Psoas muscle (tissue), 8 donors: ENCODE measurements around the gene METRN. TPM values are rescaled to one million over a fixed set of nuclear protein-coding genes. Genes with fewer than 3 reads are reported as not detected.
"Not testable (repeated sequence)": the region's sequence is repeated elsewhere in the genome, so short reads cannot be mapped to it uniquely, and the experiment has no call there.

ENCODE experiments used
- ATAC-seq, 4 donors: fragments of 200-7000 bp; cut with Tn5 transposase; one replicate each; pipeline ENCODE4 v1.9.1; 2020; ENCODE audit warnings: moderate library complexity in 3 of 4, mild to moderate bottlenecking in 2 of 4
- DNase-seq, 2 donors: peaks; one replicate each; pipeline ENCODE4 v3.0.0-alpha.2; 2020
- H3K27ac ChIP-seq: fragments of 200-600 bp; one replicate; pipeline ENCODE4 v1.8.0; 2022
- H3K27me3 ChIP-seq, 3 donors: fragments of 200-600 bp in 1 of 3; one replicate each; pipeline versions ENCODE4 v1.6.1 to v1.8.0; 2013 to 2022; ENCODE audit warnings: low read length in 2 of 3, mild to moderate bottlenecking in 2 of 3, moderate library complexity in 1 of 3; ENCODE audit not compliant: insufficient read depth in 3 of 3
- H3K36me3 ChIP-seq, 2 donors: fragments of 200-600 bp in 1 of 2; one replicate each; pipeline versions ENCODE4 v1.6.1 to v1.8.0; 2013 to 2022; ENCODE audit warnings: low read depth in 1 of 2, mild to moderate bottlenecking in 1 of 2, moderate library complexity in 1 of 2; ENCODE audit not compliant: insufficient read depth in 1 of 2
- H3K4me1 ChIP-seq: fragments of 200-600 bp; one replicate; pipeline ENCODE4 v1.8.0; 2022
- H3K4me3 ChIP-seq: fragments of 200-600 bp; one replicate; pipeline ENCODE4 v1.8.0; 2022; ENCODE audit warnings: mild to moderate bottlenecking
- H3K9me3 ChIP-seq: fragments of 200-600 bp; one replicate; pipeline ENCODE4 v1.8.0; 2022
- CTCF ChIP-seq: fragments of 200-600 bp; IDR thresholded peaks from one replicate; pipeline ENCODE4 v1.8.0; 2022; ENCODE audit warnings: antibody characterized with exemption
- WGBS, 3 donors: extraction: QIAGEN DNeasy Blood & Tissue Kit; methylation state at CpG; one replicate each; pipeline versions ENCODE4 v1.1.6 to v1.1.7; 2013; 5-methylcytosine and 5-hydroxymethylcytosine counted together
- intact Hi-C, 2 donors: fragments of 100-400 bp; cut with DNase I; formaldehyde crosslinking; loops; one replicate each; pipeline versions ENCODE4 v1.11.0 to v1.14.2; 2022
- polyA plus RNA-seq, 3 donors: library from polyadenylated mRNA; stranded (reverse); fragments of 200-250 nt; gene quantifications; one replicate each; pipeline ENCODE4 v1.2.3, GENCODE V29; 2013
- total RNA-seq, 4 donors: library from RNA; stranded (reverse); fragmentation: NEBNext Ultra II Directional in 2 of 4; extraction: Animal tissue kit (Norgen Biotek cat#: 25700) in 2 of 4; gene quantifications; one replicate each; pipeline versions ENCODE4 v1.2.1 to v1.2.4, GENCODE V29; 2021 to 2023
- donor health status: healthy with polysubstance abuse.
- donor health status: DM: no; HTN: no; CAD: no; lungs with moderate emphysema.
- donor health status: Bipolar disorder and iron deficiency.
- donor health status: healthy.
- donor health status: DM: yes; HTN: yes; CAD: no.
- donor health status: DM: no; HTN: no; CAD: no.
- donor health status: DM: no; HTN: no; CAD: no.
- donor health status: DM: yes; HTN: yes; CAD: no.

METRN gene
- total and polyA plus RNA-seq, 7 donors: 17.9 to 28.0 (median 22.8) TPM

- ATAC-seq: peak in 1 of 4 donors; percentile 1
- intact Hi-C loops: no loop called here
Measured at GRCh38 chr16:739560-740458, 24.9 kb downstream of the METRN start.

GRCh38 chr16:740459-740763, 25.5 kb downstream of the METRN start:
- H3K9me3 ChIP-seq: no peaks in the 10 kb centered on the region
- H3K27me3 ChIP-seq: peaks cover 0 to 10% (median 0%) of the 10 kb centered on the region in 3 donors
- peaks cover 0 to 34% of the 10 kb centered on the region in 2 donors for H3K36me3 ChIP-seq
- no peak for TF ChIP-seq CTCF
- intact Hi-C loops: no loop called here
- peak overlapping the region; percentile 77 for H3K27ac ChIP-seq
- H3K4me1 ChIP-seq: peaks cover 12% of the 10 kb centered on the region
- WGBS, 3 donors: 0 to 3% (median 0%) methylated on average over 7 to 22 of the region's 22 CpGs
- peak overlapping the region; percentile 93 for H3K4me3 ChIP-seq
- DNase-seq (no peak), ATAC-seq (peak; percentile 23 to 43 (median 34))

More at GRCh38 chr16:739560-740458, 24.9 kb downstream of the METRN start:
- Histone ChIP-seq H3K27ac (peak overlapping the region; percentile 77), H3K36me3 (peaks cover 0 to 38% of the 10 kb centered on the region in 2 donors), H3K27me3 (peaks cover 0 to 8% (median 0%) of the 10 kb centered on the region in 3 donors), H3K9me3 (no peaks in the 10 kb centered on the region), H3K4me3 (peak overlapping the region; percentile 93), H3K4me1 (peaks cover 12% of the 10 kb centered on the region)
- WGBS, 3 donors: 41 to 44% (median 42%) methylated on average over 36 to 38 of the region's 38 CpGs
- no peak for TF ChIP-seq CTCF
- no peak for DNase-seq

- ATAC-seq (peak; percentile 95 to 98 (median 98)), DNase-seq (peak; percentile 90 to 94)
- Histone ChIP-seq H3K36me3 (peaks cover 0 to 28% of the 10 kb centered on the region in 2 donors), H3K4me3 (peak within 1 kb of the TSS; percentile 93), H3K9me3 (no peaks in the 10 kb centered on the region), H3K27ac (peak within 1 kb of the TSS; percentile 77), H3K27me3 (peaks cover 0 to 10% (median 0%) of the 10 kb centered on the region in 3 donors), H3K4me1 (peaks cover 12% of the 10 kb centered on the region)
- intact Hi-C loops: loop anchor here in 1 of 2 donors (1.0 kb wide), 1 partner anchor 30 kb away; no protein-coding TSS in a partner anchor
- 1% methylated on average over 50 to 79 of the region's 79 CpGs for WGBS, 3 donors
- TF ChIP-seq CTCF: peak; percentile 90
Measured at GRCh38 chr16:740764-741505, 26.0 kb downstream of the METRN start, which contains the start of gene CIAO3. TSS of gene CIAO3 (minus strand) at chr16:740997. CDS start at chr16:740985, 12 bp downstream.

GRCh38 chr16:741986-742629, 27.2 kb downstream of the METRN start:
- Histone ChIP-seq H3K4me3 (no peak overlapping the region), H3K9me3 (no peaks in the 10 kb centered on the region), H3K27me3 (peaks cover 0 to 10% (median 0%) of the 10 kb centered on the region in 3 donors), H3K36me3 (peaks cover 0 to 17% of the 10 kb centered on the region in 2 donors), H3K4me1 (peaks cover 12% of the 10 kb centered on the region), H3K27ac (no peak overlapping the region)
- no peak for TF ChIP-seq CTCF
- ATAC-seq: no peak
- intact Hi-C loops: loop anchor here in 1 of 2 donors (1.0 kb wide), 1 partner anchor 31 kb away; no protein-coding TSS in a partner anchor
- DNase-seq: no peak
- 84 to 86% (median 85%) methylated on average over 15 of the region's 15 CpGs for WGBS, 3 donors

GRCh38 chr16:742894-743293, 28.0 kb downstream of the METRN start:
- H3K4me3 ChIP-seq, H3K27ac ChIP-seq, H3K9me3 ChIP-seq, H3K36me3 ChIP-seq, intact Hi-C loops, DNase-seq, ATAC-seq, H3K27me3 ChIP-seq: not testable (repeated sequence)
- WGBS, 3 donors: 74 to 78% (median 77%) methylated on average over 14 of the region's 14 CpGs
- peaks cover 12% of the 10 kb centered on the region for H3K4me1 ChIP-seq
